ENCODE results near the gene GNPDA1.

The GNPDA1 gene

DNA sequence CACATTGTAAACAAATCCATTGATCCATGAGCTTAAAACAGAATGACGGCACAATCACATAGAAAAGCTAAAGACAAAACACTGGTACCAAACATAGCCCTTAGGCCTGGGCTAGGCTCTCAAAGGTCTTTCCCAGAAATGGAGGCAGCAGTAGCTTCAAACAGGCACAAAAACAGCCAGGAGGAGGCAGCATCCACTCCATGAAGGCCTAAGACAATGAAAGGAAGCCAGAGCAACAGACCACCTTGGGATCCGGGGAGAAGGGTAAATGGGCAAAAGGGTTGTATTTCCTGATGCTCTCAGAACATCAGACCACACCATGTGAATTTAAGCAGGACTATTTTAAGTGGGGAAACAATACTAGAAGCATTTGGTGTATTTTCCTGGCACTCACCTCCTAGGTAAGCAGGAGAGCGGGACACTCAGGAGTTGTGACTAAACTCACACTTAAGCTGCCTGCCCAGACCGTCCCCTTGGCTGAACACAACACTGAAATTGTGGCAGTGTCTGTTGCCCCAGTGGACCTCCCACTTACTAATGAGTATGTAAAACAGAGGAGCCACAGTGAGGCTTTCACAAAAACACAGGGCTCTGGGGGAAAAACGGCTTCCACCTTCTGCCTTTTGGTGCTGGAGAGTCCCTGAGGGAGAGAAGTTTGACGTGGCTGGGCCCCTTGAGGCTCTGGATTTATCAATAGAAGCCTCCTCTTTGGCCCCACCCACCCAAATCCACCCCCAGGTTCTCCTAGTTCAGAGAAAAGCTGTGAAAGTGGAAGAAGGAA, 11.9 kb downstream of the GNPDA1 start:
- TF ChIP-seq, protein P1, sequence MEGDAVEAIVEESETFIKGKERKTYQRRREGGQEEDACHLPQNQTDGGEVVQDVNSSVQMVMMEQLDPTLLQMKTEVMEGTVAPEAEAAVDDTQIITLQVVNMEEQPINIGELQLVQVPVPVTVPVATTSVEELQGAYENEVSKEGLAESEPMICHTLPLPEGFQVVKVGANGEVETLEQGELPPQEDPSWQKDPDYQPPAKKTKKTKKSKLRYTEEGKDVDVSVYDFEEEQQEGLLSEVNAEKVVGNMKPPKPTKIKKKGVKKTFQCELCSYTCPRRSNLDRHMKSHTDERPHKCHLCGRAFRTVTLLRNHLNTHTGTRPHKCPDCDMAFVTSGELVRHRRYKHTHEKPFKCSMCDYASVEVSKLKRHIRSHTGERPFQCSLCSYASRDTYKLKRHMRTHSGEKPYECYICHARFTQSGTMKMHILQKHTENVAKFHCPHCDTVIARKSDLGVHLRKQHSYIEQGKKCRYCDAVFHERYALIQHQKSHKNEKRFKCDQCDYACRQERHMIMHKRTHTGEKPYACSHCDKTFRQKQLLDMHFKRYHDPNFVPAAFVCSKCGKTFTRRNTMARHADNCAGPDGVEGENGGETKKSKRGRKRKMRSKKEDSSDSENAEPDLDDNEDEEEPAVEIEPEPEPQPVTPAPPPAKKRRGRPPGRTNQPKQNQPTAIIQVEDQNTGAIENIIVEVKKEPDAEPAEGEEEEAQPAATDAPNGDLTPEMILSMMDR (IDR thresholded peaks at IDR 0.05; ENCODE audit: low read depth, low read length): peak; percentile 48
- DNase-seq (ENCODE audit: low read depth in 2 of 2): peak; percentile 24 to 50
- no peak overlapping the region for H3K4me3 ChIP-seq (replicated peaks in 1 of 2; ENCODE audit: low read depth in 2 of 2, low read length in 2 of 2)

DNA sequence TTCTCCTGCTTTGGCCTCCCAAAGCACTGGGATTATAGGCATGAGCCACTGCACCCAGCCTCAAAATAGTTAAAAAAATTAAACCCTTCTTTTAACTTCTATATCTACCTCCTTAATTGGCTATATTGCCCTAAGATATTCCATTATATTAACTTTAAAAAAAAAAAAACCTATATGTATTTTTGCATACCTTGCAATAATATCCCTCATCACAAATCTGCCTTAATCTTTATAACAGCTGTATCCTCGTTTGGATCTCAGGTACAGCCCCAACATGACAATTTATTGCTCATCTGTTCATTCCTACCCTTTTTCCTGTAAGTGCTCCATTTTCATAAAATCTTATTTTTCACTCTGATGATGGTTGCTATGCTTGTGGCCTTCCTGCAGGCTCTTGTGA, 12.7 kb downstream of the GNPDA1 start:
- no peak overlapping the region for H3K4me3 ChIP-seq (replicated peaks in 1 of 2; ENCODE audit: low read depth in 2 of 2, low read length in 2 of 2)
- TF ChIP-seq, protein P1 (IDR thresholded peaks at IDR 0.05; ENCODE audit: low read depth, low read length): no peak
- no peak for DNase-seq (ENCODE audit: low read depth in 2 of 2)

DNA sequence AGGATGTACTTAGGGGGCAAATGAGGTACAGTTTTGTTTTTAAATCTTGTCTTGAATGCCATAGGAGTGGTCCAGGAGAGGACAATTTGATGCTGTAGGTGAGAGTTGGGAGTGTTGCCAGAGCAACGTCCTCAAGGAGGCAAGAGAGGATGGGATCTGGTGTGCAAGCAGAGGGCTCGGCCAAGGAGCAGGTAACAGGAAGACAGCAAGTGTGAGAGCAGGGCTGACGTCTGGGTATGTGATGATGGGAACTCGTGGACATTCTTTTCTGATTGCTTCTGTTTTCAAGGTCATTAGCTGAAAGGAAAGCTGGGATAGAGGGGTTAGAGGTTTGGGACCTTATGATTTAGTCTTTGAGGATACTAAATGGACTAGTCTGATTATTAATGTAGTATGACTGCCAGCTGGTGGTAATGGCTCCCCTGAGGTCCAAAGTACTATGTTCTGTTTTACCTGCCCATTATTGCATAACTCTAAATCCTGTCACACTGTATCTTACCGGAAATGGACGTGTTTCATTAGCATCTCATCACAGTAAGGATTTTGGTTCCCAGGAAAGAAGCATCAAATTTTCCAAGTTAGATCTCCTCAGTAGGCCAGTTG, 15.4 kb downstream of the GNPDA1 start:
- no peak overlapping the region for H3K4me3 ChIP-seq (replicated peaks in 1 of 2; ENCODE audit: low read depth in 2 of 2, low read length in 2 of 2)
- TF ChIP-seq, protein P1 (IDR thresholded peaks at IDR 0.05; ENCODE audit: low read depth, low read length): no peak
- DNase-seq (ENCODE audit: low read depth in 2 of 2): no peak

DNA sequence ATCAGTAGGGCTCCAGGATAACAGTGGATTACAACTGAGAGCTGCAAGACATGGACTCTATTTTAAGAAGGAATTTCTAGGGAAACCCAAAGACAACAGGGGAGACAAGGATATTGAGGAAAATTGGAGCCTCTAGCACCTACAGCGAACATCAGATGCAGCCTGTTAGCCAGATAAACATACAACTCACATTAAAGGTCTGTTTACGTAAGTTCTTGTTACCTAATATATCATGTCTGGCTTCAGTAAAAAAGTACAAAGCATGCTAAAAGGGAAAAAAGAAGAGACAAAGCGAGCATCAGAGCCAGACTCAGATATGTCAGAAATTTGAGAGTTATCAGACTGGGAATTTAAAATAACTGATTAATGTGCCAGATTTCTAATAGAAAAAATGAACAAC, 17.2 kb downstream of the GNPDA1 start:
- DNase-seq (ENCODE audit: low read depth in 2 of 2): no peak
- no peak overlapping the region for H3K4me3 ChIP-seq (replicated peaks in 1 of 2; ENCODE audit: low read depth in 2 of 2, low read length in 2 of 2)
- TF ChIP-seq, protein P1 (IDR thresholded peaks at IDR 0.05; ENCODE audit: low read depth, low read length): no peak

DNA sequence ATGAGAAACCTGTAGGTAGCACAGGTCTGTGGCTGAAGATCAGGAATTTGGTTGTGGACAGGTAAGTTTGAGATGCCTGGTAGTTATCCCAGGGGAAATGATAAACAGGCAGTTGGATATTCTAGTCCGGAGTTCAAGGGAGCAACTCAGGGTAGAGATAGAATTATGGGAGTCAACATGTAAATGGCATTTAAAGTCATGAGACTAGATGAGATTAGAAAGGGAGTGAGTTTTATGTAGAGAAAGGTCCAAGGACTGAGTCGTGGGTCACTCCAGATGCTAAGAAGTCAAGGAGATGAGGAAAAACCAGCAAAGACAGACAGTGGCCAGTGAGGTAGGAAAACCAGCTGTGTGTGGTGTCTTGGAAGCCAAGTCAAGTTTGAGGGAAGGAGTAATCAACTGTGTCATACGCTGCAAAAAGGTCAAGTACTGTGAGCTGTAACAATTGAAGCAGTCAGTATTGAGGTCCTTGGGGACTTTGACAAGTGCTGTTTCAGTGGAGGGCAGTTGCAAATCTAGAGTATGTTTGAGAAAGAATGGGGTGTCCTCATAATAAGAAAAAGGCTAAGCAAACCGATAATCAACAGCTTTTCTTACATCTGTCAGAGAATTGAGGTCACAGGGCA, 18.2 kb downstream of the GNPDA1 start:
- H3K4me3 ChIP-seq (replicated peaks in 1 of 2; ENCODE audit: low read depth in 2 of 2, low read length in 2 of 2): no peak overlapping the region
- TF ChIP-seq, protein P1 (IDR thresholded peaks at IDR 0.05; ENCODE audit: low read depth, low read length): no peak
- DNase-seq (ENCODE audit: low read depth in 2 of 2): no peak

DNA sequence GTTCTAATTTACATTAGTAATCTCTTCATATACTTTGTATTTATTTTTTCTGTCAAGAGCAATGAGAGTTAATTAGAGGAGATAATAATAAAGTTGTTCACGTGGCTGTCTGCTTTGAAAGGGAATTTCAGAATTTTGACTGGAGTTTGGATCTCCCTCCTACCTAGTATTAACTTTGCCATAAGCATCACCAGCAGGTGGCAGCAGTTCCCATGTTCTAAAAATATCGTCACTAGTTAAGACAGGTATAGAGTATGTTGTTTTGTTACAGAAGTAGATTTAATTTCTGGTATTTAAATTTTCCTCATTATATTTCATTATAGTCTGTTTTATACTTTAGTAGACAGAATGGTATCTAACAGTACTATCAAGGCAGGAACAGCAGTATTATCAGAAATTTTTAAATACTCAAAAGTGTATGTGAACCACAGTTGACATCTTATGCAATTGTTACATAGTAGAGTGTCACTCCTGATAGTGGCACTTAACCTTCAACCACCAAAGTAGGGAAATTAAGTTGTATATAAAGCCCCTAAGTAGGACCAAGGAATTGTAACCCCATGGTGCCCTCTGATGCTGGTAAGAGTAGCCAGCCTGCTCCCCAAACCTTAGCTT, 20.4 kb downstream of the GNPDA1 start:
- TF ChIP-seq, protein P1 (IDR thresholded peaks at IDR 0.05; ENCODE audit: low read depth, low read length): peak; percentile 61
- DNase-seq (ENCODE audit: low read depth in 2 of 2): peak; percentile 74 to 78
- no peak overlapping the region for H3K4me3 ChIP-seq (replicated peaks in 1 of 2; ENCODE audit: low read depth in 2 of 2, low read length in 2 of 2)

Measured in cardiac fibroblast (primary cell).